Measurements from ENCODE around the gene TUBB4A.
A peak's percentile ranks its signal among the peaks of the same experiment; 100 is the strongest.
"Not testable (repeated sequence)": the region's sequence is repeated elsewhere in the genome, so short reads cannot be mapped to it uniquely, and the experiment has no call there.

TUBB4A gene

DNA sequence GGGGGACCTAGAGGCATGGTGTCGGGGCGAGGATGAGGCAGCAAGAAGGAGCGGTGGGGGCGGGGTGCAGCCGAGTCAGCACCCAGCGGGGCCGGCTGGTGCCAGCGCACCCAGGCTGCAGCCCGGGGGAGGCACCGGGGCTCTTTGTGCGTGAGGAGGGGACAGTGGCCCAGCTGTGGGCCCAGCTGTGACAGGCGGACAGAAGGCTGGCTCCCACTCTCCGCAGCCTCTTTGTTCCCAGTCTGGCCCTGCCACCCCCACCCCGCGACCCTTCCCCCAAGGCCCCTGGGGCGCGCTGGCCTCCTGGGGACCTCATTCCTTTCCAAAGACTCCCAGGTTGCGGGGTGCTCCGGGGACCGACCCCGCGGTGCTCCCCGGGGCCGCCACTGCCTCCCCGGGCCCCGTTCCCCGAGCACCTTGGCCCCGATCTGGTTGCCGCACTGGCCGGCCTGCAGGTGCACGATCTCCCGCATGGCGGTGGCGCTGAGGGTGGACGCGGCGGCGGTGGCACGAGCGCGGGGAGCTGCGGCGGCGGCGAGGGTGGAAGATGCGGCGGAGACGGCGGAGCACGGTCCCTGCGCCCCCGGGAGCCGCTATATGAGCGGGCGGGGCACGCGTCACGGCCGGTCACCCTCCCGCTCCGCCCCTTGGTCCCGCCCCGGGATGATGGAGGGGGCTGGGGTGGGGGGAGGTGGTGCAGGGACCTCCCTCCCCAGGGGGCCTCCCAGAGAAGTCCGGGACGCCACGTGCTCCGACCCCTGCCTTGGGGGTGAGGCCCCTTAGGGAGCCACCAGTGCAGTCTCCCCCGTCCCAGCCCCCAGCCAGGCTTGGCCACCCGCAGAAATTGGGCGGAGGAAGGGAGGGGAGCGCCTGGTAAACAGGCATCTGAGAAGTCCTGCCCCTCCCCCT lies at the start of gene TUBB4A:
Gene TUBB4A (minus strand): TSS at position 570 of the 909 bp plus-strand sequence. CDS start 97 bp downstream, at position 473.
- peak; percentile 39 for DNase-seq (ENCODE audit: low spot score)

DNA sequence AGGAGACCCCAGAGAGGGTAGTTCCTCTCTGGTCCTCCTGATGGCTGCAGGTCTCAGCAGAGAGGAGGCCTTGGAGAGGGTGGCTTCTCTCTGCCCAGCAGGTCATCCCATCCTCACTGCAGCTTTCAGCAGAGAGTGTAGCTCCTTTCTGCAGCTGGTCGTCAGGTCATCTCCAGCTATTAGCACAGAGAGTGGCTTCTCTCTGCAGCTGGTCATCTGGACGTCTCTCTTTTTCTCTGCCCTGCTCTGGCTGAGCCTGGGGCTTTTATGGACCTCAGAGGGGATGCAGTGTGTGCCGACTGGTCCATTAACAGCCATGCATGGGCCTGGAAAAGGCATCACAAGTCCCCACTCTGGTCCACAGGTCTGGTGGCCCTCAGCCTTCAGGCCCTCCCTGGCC lies 49.0 kb upstream of the TUBB4A start:
- no peak for DNase-seq (ENCODE audit: low spot score)

- DNase-seq (ENCODE audit: low spot score), result not testable (repeated sequence)
Observed at GRCh38 chr19:6550679-6551078, 48.6 kb upstream of the TUBB4A start.

- DNase-seq (ENCODE audit: low spot score), result no peak
Observed at GRCh38 chr19:6543866-6544347, 41.8 kb upstream of the TUBB4A start.

DNA sequence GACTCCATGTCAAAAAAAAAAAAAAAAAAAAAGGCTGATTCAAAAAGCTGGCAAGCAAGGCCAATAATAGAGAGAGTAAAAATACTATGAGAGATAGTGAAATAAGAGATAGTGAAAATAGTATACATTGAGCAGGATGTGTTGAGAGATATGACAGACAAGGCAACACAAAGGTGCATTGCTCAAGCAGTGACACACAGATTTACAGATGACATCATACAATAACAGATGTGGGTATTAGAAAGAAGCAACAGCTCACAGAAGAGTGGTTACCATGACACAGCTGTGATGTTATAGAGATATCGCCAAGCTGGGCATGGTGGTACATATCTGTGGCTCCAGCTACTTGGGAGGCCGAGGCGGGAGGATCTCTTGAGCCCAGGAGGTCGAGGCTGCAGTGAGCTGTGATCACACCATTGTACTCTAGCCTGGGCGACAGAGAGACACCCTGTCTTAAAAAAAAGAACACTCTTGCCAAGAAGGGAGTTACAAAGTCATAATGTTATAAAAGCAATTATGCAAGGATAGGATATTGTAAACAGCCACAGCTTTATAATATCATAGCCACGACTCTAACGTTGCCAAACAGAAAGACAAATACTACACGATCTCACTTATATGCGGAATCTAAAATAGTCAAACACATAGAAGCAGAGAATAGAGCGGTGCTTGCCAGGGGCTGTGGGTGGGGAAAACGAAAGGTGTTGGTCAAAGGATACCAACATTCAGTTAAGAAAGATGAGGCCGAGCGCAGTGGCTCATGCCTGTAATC lies 39.0 kb upstream of the TUBB4A start:
- no peak for DNase-seq (ENCODE audit: low spot score)

GRCh38 chr19:6539514-6539913 lies 37.4 kb upstream of the TUBB4A start:
- no peak for DNase-seq (ENCODE audit: low spot score)

- no peak for DNase-seq (ENCODE audit: low spot score)
Observed at GRCh38 chr19:6535558-6536137, 33.5 kb upstream of the TUBB4A start.

GRCh38 chr19:6534451-6535093 lies 32.5 kb upstream of the TUBB4A start:
- DNase-seq (ENCODE audit: low spot score), result no peak

GRCh38 chr19:6533746-6534418 lies 31.8 kb upstream of the TUBB4A start:
- no peak for DNase-seq (ENCODE audit: low spot score)

DNA sequence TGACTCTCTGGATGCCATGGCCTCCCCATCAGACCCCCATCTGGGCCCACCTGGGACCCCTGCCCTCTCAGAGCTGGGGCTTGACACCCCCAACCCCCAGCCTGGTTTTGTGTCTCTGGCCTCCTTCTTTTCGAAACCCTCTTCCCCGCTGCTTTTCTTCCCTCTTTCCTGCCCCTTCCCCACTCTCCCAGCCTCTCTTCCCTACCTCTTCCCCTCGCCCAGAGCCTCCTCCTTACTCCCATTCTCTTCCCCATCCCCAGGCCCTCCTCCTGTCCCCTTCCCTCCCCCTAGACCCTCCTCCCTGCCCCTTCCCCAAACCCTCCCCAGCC lies 30.9 kb upstream of the TUBB4A start:
- DNase-seq (ENCODE audit: low spot score), result no peak

- no peak for DNase-seq (ENCODE audit: low spot score)
Observed at GRCh38 chr19:6532244-6532999, 30.3 kb upstream of the TUBB4A start.

DNA sequence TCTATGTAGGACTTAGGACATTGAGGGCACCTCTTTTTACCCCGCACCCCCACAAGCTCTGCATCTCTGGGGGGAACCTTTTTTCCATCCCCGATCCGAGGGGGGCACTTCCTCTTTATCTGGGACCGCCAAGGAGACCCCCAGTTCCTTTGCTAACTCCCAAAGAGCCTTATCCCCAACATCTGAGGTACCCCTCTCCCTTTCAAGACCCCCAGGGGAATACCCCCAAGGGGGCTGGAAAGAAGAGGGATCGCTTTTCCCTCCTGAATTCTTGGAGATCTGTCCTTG lies 29.8 kb upstream of the TUBB4A start:
- no peak for DNase-seq (ENCODE audit: low spot score)

DNA sequence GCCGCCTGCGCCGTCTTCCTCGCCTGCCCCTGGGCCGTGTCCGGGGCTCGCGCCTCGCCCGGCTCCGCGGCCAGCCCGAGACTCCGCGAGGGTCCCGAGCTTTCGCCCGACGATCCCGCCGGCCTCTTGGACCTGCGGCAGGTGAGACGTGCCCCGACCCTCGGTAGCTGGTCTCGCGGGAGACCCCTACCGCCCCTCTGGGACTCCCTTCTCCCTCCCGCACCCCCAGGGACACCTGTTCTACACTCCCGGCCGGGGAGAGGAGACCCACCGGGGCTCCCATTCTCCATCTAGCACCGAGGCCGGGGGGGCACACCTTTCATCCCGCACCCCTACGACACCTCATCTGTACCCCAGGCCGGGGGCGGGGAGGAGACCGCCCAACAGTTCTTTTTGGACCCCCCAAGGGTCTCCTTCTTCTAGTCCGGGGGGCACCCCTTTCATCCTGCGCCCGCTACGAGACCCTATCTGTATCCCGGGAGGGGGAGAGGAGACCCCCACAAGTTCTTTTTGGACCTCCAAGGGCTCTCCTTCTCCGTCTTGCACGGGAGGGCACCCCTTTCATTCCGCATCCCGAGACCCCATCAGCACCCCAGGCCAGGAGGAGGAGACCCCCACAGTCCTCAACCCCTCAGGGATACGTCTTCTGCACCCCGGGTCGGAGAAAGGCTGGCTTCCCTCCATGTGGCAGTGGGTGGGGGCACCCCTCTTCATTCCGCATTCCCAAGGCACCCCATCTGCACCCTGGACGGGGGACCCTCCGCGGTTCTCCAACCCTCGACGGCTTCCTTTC lies 29.2 kb upstream of the TUBB4A start:
- DNase-seq (ENCODE audit: low spot score), result no peak

DNA sequence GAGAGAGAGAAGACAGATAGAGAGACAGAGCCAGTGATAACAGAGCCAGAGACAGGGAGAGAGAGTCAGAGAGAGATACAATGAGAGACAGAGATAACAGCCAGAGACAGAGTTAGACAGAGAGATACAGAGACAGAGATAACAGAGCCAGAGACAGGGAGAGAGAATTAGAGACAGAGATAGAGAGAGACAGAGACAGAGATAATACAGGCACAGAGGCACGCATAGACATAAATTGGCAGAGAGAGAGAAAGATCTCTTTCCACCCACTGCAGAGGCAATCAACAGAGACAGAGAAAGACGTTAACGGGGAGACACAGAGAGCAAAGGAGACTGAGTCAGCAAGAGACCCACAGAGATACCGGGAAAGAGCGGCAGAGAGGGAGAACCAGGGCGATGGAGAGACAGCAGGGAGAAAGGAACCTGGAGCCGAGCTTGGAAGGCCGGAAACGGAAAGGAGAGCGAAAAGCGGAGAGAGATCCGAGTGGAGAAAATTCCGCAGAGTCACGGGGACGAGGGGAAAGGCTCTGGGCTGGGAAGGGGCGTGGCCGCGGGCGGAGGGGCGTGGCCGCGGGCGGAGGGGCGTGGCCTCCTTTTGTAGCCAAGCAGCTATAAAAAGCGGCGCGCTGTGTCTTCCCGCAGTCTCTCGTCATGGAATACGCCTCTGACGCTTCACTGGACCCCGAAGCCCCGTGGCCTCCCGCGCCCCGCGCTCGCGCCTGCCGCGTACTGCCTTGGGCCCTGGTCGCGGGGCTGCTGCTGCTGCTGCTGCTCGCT lies 28.5 kb upstream of the TUBB4A start, which contains the start of gene TNFSF9:
Gene TNFSF9 (plus strand): TSS at position 641 of the 777 bp plus-strand sequence. CDS start 11 bp downstream, at position 652.
- peak; percentile 95 for DNase-seq (ENCODE audit: low spot score)

DNA sequence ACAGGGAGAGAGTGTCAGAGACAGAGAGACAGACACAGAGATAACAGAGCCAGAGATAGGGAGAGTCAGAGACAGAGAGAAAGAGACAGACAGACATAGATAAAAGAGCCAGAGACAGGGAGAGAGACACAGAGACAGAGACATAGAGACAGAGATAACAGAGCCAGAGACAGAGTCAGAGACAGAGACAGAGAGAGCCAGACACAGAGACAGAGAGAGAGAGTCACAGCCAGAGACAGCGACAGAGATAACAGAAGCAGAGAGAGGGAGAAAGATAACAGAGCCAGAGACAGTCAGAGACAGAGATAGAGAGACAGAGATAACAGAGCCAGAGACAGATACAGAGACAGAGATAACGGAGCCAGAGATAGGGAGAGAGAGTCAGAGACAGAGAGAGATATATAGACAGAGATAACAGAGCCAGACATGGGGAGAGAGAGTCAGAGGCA lies 27.9 kb upstream of the TUBB4A start:
- DNase-seq (ENCODE audit: low spot score), result no peak

GRCh38 chr19:6529351-6529750 lies 27.2 kb upstream of the TUBB4A start:
- DNase-seq (ENCODE audit: low spot score), result no peak

DNA sequence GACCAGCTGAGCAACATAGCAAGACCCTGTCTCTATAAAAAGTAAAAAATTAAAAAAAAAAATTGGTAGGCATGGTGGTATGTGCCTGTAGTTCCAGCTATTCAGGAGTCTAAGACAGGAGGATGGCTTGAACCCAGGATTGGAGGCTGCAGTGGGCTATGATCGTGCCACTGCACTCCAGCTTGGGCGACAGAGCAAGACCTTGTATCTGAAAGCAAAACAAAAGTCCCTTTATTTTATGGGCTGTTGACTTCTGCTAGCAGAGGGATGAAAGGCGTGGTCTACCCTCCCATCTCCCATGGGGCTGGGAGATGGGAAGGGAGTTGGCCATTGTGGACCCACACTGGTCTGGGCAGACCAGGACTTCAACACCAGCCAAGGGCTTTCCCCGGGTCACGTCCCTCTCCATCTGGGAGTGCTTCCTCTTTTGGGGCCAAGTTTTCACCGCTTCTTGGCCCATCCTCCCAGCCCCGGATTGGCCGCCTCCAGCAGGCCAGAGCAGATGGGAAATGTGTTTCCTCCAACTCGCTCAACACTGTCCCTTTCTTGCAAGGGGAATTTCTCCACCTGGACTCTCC lies 26.5 kb upstream of the TUBB4A start:
- DNase-seq (ENCODE audit: low spot score), result no peak

- DNase-seq (ENCODE audit: low spot score), result no peak
Observed at GRCh38 chr19:6527893-6528543, 25.9 kb upstream of the TUBB4A start.
